Testis (tissue), 2 donors: Measurements from ENCODE around the gene PTPRT.

Source experiments
- CTCF ChIP-seq, 3 experiments: fragments of 450-650 bp in 2 of 3; fragments of 200-600 bp in 1 of 3; sonication (generic) in 1 of 3; IDR thresholded peaks; one replicate each; pipeline ENCODE4 v1.5.1; 2016 to 2019; ENCODE audit warnings: antibody characterized with exemption in 3 of 3, mild to moderate bottlenecking in 2 of 3, moderate library complexity in 1 of 3
- POLR2A ChIP-seq: fragments of 450-650 bp; IDR thresholded peaks from one replicate; pipeline ENCODE4 v1.6.1; 2017; ENCODE audit warnings: antibody characterized with exemption, mild to moderate bottlenecking, moderate library complexity

GRCh38 chr20:42988319-42988718 is 201.4 kb downstream of the PTPRT start:
- TF ChIP-seq POLR2A (no peak), CTCF (IDR thresholded peaks at IDR 0.05) (no peak)
